Measurements from ENCODE around the gene OR3A3.
"Not testable (repeated sequence)": the region's sequence is repeated elsewhere in the genome, so short reads cannot be mapped to it uniquely, and the experiment has no call there.

OR3A3 gene

GRCh38 chr17:3411070-3411469, at the start of gene OR3A3:
TSS of gene OR3A3 (plus strand) at chr17:3411370.
- no peak for DNase-seq (ENCODE audit: low spot score)

GRCh38 chr17:3371167-3371566, 40.0 kb upstream of the OR3A3 start:
- not testable (repeated sequence) for DNase-seq (ENCODE audit: low spot score)

- DNase-seq (ENCODE audit: low spot score): no peak
Observed at GRCh38 chr17:3378321-3378720, 32.8 kb upstream of the OR3A3 start.

- no peak for DNase-seq (ENCODE audit: low spot score)
Observed at GRCh38 chr17:3381957-3382356, 29.2 kb upstream of the OR3A3 start.

GRCh38 chr17:3385869-3386816, 25.0 kb upstream of the OR3A3 start, which contains the start of gene OR3A2:
TSS of gene OR3A2 (minus strand) at chr17:3386308.
- no peak for DNase-seq (ENCODE audit: low spot score)

- no peak for DNase-seq (ENCODE audit: low spot score)
Observed at GRCh38 chr17:3389791-3390190, 21.4 kb upstream of the OR3A3 start.

- DNase-seq (ENCODE audit: low spot score): not testable (repeated sequence)
Observed at GRCh38 chr17:3397801-3398200, 13.4 kb upstream of the OR3A3 start.

GRCh38 chr17:3398310-3398709, 12.9 kb upstream of the OR3A3 start, which contains the start of gene OR1E1:
TSS of gene OR1E1 (minus strand) at chr17:3398410. CDS start at chr17:3398410, 0 bp downstream.
- no peak for DNase-seq (ENCODE audit: low spot score)

- DNase-seq (ENCODE audit: low spot score): no peak
Observed at GRCh38 chr17:3400055-3400454, 11.1 kb upstream of the OR3A3 start.

- no peak for DNase-seq (ENCODE audit: low spot score)
Observed at GRCh38 chr17:3401786-3402185, 9.4 kb upstream of the OR3A3 start.

- not testable (repeated sequence) for DNase-seq (ENCODE audit: low spot score)
Observed at GRCh38 chr17:3403856-3404255, 7.3 kb upstream of the OR3A3 start.

GRCh38 chr17:3412216-3412615, 1.0 kb downstream of the OR3A3 start:
- DNase-seq (ENCODE audit: low spot score): not testable (repeated sequence)

- DNase-seq (ENCODE audit: low spot score): no peak
Observed at GRCh38 chr17:3415610-3416009, 4.4 kb downstream of the OR3A3 start.

- no peak for DNase-seq (ENCODE audit: low spot score)
Observed at GRCh38 chr17:3418222-3418621, 7.1 kb downstream of the OR3A3 start.

- not testable (repeated sequence) for DNase-seq (ENCODE audit: low spot score)
Observed at GRCh38 chr17:3433215-3433614, 22.0 kb downstream of the OR3A3 start.

- DNase-seq (ENCODE audit: low spot score): no peak
Observed at GRCh38 chr17:3433741-3434140, 22.6 kb downstream of the OR3A3 start, which contains the start of gene OR1E2. TSS of gene OR1E2 (minus strand) at chr17:3433841. CDS start at chr17:3433841, 0 bp downstream.

- DNase-seq (ENCODE audit: low spot score): no peak
Observed at GRCh38 chr17:3438368-3438767, 27.2 kb downstream of the OR3A3 start.

- no peak for DNase-seq (ENCODE audit: low spot score)
Observed at GRCh38 chr17:3440451-3440850, 29.3 kb downstream of the OR3A3 start.

- no peak for DNase-seq (ENCODE audit: low spot score)
Observed at GRCh38 chr17:3447625-3448024, 36.5 kb downstream of the OR3A3 start.

GRCh38 chr17:3448059-3448665, 37.0 kb downstream of the OR3A3 start:
- no peak for DNase-seq (ENCODE audit: low spot score)

GRCh38 chr17:3466355-3466754, 55.2 kb downstream of the OR3A3 start:
- DNase-seq (ENCODE audit: low spot score): not testable (repeated sequence)

GRCh38 chr17:3469529-3469928, 58.4 kb downstream of the OR3A3 start:
- no peak for DNase-seq (ENCODE audit: low spot score)

GRCh38 chr17:3471599-3471998, 60.4 kb downstream of the OR3A3 start, which contains the start of gene SPATA22:
TSS of gene SPATA22 (minus strand) at chr17:3471819. CDS start at chr17:3469325, 2,494 bp downstream.
- DNase-seq (ENCODE audit: low spot score): no peak
